ENCODE measurements around the gene TBC1D25.

- peak; percentile 75 for TF ChIP-seq POLR2A (IDR thresholded peaks at IDR 0.05)
- TF ChIP-seq POLR2AphosphoS5 (IDR thresholded peaks at IDR 0.05): peak; percentile 42 to 80 (median 78)
- no peak for TF ChIP-seq CTCF (IDR thresholded peaks at IDR 0.05)
Observed at GRCh38 chrX:48597353-48598264, 58.1 kb downstream of the TBC1D25 start, which contains the start of gene WDR13.

Measured in transverse colon (tissue), 4 donors.